GM12872 (cell line): ENCODE measurements around the gene TBRG4.

ENCODE experiments used
- TF ChIP-seq, protein P1 (sequence below): IDR thresholded peaks from 3 replicates; pipeline ENCODE4 v1.5.1; 2011; ENCODE audit warnings: low read depth, mild to moderate bottlenecking, low read length, moderate library complexity; ENCODE audit not compliant: insufficient read depth

The TBRG4 gene

GRCh38 chr7:45111298-45112223 is at the start of gene TBRG4:
TBRG4 (minus strand) TSS chr7:45111697; CDS start chr7:45109237, 2,460 bp downstream.
- TF ChIP-seq, protein P1, sequence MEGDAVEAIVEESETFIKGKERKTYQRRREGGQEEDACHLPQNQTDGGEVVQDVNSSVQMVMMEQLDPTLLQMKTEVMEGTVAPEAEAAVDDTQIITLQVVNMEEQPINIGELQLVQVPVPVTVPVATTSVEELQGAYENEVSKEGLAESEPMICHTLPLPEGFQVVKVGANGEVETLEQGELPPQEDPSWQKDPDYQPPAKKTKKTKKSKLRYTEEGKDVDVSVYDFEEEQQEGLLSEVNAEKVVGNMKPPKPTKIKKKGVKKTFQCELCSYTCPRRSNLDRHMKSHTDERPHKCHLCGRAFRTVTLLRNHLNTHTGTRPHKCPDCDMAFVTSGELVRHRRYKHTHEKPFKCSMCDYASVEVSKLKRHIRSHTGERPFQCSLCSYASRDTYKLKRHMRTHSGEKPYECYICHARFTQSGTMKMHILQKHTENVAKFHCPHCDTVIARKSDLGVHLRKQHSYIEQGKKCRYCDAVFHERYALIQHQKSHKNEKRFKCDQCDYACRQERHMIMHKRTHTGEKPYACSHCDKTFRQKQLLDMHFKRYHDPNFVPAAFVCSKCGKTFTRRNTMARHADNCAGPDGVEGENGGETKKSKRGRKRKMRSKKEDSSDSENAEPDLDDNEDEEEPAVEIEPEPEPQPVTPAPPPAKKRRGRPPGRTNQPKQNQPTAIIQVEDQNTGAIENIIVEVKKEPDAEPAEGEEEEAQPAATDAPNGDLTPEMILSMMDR, result peak; percentile 32; the same call in 1 of the 3 replicates

GRCh38 chr7:45161138-45161537 is 49.6 kb upstream of the TBRG4 start:
- TF ChIP-seq, protein P1, result no peak

GRCh38 chr7:45160417-45160881 is 49.0 kb upstream of the TBRG4 start:
- TF ChIP-seq, protein P1, result no peak

DNA sequence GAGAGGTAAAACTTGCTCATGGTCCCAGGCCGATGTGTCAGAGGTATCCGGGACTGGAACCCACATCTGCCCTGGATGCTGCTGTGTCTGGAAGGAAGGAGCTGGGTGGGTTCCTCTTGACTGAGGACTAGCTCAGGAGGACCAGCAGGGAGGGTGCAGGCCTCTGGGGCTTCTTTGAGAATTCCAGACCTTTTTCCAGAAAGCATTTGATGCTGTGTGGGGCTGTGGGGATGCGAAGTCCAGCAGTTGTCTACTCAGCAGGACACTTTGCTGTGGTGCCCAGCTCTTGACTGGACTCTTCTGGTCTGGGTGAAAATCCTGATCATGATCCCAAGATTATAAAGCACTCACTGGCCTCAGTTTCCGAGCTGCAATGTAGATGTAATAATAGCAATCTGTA is 47.8 kb upstream of the TBRG4 start:
- TF ChIP-seq, protein P1, result no peak

- TF ChIP-seq, protein P1, result no peak
These were observed 47.0 kb upstream of the TBRG4 start for GRCh38 chr7:45158471-45158870.

- TF ChIP-seq, protein P1, result no peak
These were observed 46.3 kb upstream of the TBRG4 start, which contains the start of gene RAMP3 for GRCh38 chr7:45157653-45158401. RAMP3 (plus strand) TSS chr7:45157791; CDS start chr7:45157829, 38 bp downstream.

DNA sequence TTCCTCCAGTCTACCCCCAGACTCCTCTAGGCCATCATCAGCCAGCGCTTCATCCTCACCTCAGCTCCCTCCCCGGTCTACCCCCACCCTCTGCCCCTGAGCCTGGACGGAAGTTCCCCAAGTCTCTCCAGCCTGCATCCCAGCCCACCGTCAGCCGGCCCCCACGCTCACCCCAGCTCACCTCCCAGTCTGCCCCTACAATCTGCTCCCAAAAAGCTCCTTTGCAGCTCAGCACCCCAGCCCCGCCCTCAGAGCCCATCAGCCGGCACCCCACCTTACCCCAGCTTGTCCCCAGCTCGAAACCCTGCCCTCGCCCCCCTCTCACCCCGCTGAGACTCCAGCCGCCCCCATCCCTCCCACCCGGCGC is 45.8 kb upstream of the TBRG4 start:
- TF ChIP-seq, protein P1, result no peak
